HS-27A (cell line): ENCODE measurements around the gene ADAM21.
"Not testable (repeated sequence)": the region's sequence is repeated elsewhere in the genome, so short reads cannot be mapped to it uniquely, and the experiment has no call there.

ENCODE experiments used
- DNase-seq: peaks from one replicate; pipeline ENCODE4 v3.0.0-alpha.2; 2012; ENCODE audit warnings: low read depth, missing footprints

Gene ADAM21

GRCh38 chr14:70477356-70478105 is 25.6 kb downstream of the ADAM21 start:
- DNase-seq: not testable (repeated sequence)

- DNase-seq: no peak
Observed at GRCh38 chr14:70489579-70490200, 37.7 kb downstream of the ADAM21 start.

GRCh38 chr14:70498191-70498590 is 46.2 kb downstream of the ADAM21 start:
- no peak for DNase-seq
